GM18870 (cell line): ENCODE data around the gene EIF3I.
"Not testable (repeated sequence)": the region's sequence is repeated elsewhere in the genome, so short reads cannot be mapped to it uniquely, and the experiment has no call there.

Experiments
- ATAC-seq: cut with Tn5 transposase; IDR thresholded peaks from one replicate; pipeline ENCODE4 v1.9.1; 2021; ENCODE audit warnings: moderate library complexity; ENCODE audit not compliant: unreplicated experiment

Gene EIF3I

DNA sequence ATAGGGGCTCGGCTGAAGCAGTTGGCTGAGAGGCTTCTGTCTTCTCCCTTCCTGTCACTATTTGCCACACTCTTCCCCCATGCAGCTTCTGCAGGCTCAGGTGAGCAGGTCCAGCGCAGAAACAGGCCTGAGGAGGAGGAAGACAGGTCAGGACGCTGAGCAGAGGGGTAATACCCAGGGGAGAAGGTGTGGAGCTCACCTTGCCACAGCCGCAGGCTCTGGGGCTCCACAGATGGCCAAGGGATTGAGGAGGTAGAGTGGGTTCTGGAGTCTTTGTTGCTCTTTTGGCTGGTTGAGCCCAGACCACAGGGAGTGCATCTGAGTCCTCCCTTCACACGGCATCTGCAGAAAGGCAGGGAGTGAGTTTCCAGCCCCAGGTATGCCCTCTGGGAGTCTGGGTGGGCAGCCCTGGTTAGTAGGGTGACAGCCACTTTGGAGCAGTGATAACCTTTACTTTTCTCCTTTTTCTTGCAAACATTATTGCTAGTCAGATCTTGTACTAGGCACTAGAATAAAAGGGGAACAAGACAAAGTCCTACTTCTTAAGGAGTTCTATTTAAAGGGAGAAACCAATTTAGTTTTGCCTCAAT lies 9.7 kb downstream of the EIF3I start:
- ATAC-seq: no peak

- ATAC-seq: no peak
Measured at GRCh38 chr1:32232558-32233304, 10.5 kb downstream of the EIF3I start.

DNA sequence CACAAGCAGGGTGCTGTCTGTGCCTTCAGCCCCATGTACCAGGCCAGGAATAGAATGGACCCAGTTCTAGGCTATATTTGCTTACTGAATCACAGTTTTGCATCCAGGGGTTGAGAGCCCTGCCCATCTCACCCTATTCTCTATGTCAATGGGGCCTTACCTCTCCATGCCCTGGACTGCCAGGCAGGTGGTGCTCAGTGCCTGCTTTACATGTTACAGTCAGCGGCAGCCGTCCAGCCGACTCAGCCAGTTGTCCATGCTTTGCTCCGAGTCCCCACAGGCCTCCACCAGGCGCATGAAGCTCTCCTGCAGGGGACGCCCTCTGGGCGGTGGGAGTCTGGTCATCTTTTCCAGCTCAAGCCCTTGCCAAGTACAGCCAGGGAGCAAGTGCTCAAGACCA lies 12.6 kb downstream of the EIF3I start:
- ATAC-seq: no peak

DNA sequence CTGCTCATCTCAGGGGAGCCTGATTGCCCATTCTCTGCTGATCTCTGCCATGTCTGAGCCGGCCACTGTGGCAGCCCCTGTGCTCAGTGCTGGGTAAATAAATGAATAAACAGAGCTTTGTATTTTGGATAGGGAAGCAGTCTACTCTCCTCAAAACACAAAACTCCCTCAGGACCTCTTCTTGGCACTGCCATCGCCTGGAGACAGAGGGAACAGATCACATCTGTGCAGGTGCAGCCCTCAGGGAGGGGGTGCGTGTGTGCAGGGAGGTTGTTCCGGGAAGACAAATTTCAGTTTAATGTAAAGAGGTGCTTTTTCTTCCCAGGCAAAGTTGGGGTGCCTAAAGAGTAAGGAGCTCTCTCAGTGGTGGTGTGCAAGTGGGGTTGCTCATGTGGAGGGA lies 17.1 kb downstream of the EIF3I start:
- no peak for ATAC-seq

DNA sequence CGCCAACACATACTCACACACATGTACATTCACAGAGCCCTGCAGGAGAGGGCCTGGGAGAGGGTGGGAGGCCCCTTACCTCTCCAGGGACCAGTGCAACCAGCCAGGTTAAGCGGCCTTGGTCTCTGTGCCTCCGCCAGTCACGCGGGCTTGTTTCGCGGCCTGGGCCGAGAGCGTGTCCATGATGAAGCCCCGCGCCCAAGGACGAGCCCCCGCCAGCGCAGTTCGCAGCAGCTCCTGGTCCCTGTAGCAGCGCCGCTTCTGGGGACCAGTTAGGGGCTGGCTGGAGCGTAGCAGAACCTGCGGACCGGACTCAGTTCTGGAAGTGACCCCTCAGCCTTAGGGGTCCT lies 17.6 kb downstream of the EIF3I start:
- ATAC-seq: no peak

DNA sequence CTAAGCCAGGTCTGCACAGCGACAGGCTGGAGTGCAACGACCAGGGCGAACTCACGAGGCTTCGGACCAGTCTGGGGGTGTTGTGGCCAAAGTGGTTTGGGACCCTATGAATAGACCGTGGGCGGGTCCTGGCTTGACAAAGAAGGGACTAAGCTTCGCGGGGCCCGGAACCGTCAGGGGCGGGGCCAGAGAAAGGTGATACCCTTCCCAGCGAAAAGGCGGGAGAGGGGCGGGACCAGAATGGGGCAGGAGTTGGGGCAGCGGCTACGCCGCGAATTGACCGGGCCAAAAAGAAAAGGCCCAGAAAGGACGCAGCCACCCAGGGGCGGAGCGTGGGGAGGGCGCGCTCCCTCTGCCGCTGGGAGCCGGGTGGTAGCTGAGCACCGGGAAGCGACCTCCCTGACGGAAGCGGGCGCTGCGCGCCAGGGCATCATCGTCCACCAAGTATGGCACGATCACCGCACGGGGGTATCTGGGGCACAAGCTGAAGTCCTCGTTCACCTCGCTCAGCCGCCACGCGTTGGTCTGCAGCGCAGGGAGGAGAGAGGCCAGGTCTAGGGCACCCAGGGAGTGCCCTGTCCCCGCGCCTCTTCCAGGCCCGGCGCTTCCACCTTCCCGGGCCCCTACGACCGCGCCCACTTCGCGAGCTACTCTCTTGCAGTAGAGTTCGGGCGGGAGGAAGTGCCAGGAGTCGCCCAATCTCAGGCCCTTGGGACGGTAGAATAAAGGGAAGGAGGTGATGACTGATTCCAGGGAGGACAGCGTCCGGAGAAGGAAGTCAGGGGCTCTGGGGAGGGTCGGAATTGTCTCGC lies 18.1 kb downstream of the EIF3I start:
- ATAC-seq: no peak

GRCh38 chr1:32241001-32241763 lies 19.0 kb downstream of the EIF3I start:
- no peak for ATAC-seq

DNA sequence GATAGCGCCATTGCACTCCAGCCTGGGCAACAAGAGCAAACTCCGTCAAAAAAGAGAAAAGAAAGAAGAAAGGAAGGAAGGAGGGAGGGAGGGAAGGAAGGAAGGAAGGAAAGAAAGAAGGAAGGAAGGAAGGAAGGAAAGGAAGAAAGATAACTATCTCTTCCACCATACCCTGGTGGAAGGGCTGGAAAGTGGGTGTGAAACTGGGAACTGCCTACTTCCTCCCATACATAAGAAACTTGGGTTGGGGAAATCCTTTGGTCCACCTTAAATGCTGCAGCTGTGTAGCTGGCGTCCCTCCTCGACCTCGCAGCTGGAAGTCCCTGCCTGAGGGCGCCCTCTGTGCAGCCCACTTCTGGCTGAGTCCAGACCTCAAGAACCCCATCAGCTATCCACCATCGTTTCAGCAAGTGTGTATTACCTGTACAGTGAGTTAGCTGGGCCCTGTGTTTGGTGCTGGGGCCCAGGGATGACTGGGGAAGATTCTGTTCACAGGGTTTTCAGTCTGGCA lies 20.2 kb downstream of the EIF3I start:
- ATAC-seq: no peak

GRCh38 chr1:32246888-32247273 lies 24.7 kb downstream of the EIF3I start, which contains the start of gene FAM167B:
TSS of gene FAM167B (plus strand) at chr1:32247222. CDS start at chr1:32247422, 200 bp downstream.
- ATAC-seq: no peak

- no peak for ATAC-seq
Measured at GRCh38 chr1:32247452-32247851, 25.2 kb downstream of the EIF3I start.

- no peak for ATAC-seq
Measured at GRCh38 chr1:32247983-32248889, 26.0 kb downstream of the EIF3I start.

- ATAC-seq: peak; percentile 43
Measured at GRCh38 chr1:32249831-32250525, 27.8 kb downstream of the EIF3I start.

DNA sequence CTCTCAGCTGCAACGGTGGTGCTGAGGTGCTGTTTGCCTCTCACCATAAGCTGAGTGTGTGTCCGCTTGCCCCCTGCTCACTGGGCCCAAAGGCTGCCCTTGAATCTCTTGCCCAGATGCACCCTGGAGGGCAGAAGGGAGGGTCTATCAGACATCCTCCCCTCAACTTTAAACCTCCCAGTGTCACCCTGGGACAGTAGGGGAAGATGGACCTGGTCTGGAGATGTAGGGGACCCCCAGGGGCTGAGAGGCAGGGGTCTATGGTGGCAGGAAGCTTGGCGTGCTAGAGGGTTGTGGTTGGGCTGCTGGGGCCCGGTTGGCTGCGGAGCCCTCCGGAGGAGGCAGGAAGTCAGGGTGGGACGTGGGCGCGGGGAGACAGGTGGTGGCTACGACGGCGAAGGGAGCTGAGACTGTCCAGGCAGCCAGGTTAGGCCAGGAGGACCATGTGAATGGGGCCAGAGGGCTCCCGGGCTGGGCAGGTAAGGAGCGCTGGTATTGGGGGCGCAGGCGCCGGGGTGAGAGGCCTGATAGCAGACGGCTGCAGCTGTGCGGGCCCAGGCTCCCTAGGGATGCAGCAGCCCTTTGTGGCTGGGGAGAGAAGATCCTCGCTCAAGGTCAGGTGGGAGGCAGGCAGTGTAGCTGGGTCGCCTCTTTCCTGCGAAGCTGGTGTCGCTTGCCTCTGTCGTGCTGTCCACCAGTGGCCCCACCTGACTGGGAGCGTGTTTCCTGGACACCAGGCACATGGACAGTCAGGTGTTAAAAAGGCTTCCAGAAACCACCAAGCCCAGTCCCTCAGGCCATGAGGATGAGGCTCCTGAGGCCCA lies 28.9 kb downstream of the EIF3I start, which contains the start of gene LCK:
Gene LCK, plus strand, starts transcription at position 373 of the 824 bp plus-strand sequence. CDS start 23,065 bp downstream, outside the sequence.
- no peak for ATAC-seq

DNA sequence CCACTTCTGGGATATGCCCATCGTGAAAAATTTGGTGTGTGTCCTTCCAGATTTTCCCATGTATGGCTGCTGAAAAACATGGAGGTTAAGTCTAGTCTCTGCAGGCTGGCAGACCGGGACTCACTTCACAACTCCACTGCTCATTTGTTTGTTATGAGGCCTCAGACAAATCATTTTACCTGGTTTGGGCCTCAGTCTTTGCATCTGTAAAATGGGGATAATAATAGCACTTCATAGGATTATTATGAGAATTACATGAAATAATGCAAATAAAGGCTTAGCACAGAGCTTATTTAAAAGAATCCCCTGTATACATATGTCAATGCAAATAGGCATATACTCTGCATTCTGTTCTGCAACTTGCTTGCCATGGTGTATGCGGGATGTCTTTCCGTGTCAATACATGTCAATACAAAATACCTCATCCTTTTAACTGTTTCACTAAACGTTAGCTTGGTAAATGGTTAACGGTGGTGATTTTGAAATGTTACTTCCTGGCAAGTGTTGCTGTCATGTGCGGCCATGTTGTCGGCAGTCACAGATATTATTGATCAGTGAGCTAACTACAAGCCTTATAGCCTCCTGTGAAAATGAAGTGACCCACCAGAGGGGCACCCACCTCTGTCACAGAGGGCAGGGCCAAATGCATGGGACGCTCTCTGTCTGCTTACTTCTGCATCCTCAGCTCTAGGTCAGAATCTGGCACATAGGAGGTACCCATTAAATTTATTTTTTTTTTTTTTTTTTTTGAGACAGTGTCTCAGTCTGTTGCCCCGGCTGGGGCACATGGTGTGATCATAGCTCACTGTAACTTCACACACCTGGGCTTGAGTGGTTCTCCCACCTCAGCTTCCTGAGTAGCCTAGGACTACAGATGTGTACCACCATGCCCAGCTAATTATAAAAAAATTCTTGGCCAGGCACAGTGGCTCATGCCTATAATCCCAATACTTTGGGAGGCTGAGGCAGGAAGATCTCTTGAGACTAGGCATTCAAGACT lies 33.2 kb downstream of the EIF3I start:
- no peak for ATAC-seq

- no peak for ATAC-seq
Measured at GRCh38 chr1:32256473-32257226, 34.4 kb downstream of the EIF3I start.

DNA sequence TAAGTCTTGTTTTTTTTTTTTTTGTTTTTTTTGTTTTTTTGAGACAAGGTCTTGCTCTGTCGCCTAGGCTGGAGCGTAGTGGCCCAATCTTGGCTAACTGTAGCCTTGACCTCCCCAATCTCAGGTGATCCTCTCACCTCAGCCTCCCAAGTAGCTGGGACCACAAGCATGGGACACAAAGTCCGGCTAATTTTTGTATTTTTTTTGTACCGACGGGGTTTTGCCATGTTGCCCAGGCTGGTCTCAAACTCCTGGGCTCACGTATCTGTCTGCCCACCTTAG lies 35.0 kb downstream of the EIF3I start:
- ATAC-seq: no peak

- not testable (repeated sequence) for ATAC-seq
Measured at GRCh38 chr1:32263236-32263593, 41.0 kb downstream of the EIF3I start.
